Fibroblast of peridontal ligament (primary cell): Measurements from ENCODE around the gene PIK3CG.

Experiments used
- DNase-seq: peaks from one replicate; pipeline ENCODE4 v3.0.0-alpha.2; 2010; ENCODE audit errors: extremely low read depth

Gene PIK3CG

DNA sequence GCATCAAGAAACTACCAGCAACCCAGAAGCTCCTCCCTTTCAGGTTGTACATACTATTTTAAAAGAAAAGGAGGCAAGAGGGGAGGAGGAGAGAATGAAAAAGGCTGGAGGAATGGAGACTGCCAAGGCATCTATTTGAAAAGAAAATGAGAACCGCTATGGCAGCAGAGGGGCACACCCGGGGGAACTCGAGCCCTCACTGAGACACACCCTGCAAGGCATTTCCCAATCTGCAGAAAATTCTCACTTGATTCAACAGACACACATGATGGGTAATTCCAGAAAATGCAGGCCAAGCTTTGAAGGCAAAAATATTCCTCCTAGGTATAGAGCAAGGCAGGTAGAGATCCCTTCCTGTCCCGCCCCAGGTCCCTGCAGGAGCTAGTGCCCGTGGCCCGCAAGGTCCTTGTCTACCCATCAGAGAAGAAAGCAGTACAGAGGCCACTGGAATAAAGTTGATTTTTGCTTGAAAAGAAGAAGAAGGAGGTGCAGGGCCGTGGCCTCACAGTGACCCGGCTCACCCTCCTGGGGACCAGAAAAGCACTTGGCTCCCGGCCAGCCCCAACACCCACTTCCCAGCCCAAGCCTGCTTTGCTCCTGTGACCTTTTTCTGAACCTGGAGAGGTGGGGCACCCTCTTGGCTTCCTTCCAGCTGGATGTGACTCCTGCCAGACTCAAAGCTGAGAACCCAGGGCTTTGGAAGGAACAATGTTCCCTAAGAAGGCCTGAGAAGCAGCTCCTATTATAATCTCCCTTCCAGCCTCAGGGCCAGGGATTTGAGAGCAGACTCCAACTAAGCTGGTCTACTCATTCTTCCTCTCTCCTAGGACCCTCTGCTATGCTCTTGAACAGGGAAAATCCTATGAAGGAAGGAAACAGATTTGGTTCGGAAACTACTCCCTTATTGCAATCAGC, 6.2 kb upstream of the PIK3CG start:
- no peak for DNase-seq

DNA sequence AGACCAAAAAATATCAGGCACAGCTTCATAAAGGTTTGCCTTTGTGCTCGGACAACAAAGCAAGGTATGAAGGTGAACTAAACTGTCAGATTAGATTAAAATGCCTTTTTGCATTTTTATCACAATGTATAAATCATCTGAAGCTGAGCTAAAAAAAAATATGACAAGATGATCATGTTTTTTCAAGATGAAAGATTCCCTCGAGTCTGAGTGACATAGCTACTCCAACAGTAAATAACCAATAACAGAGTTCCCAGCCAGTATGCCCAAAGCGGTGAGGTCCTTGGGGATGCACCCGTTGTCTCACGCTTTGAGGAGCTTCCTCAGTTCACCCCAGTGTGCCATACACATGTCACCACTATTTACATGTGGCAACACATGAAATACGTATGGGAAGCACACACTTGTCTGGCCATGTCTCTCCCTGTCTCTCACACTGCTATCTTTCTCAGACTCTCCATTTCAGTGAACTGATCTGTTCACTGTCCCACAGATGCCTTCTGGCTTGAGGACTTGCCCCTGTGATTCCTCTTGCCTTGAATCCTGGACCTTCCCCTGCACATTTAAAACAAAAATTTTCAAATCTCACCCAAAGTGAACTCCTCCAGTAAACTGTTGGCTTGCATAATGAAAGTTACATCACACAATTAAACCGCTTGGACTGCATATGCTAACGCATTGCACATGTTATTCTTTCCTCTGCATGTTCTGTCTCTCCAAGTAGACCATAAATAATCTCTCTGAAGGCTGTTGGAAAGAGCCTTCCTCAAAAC, 2.6 kb upstream of the PIK3CG start:
- peak; percentile 59 for DNase-seq

DNA sequence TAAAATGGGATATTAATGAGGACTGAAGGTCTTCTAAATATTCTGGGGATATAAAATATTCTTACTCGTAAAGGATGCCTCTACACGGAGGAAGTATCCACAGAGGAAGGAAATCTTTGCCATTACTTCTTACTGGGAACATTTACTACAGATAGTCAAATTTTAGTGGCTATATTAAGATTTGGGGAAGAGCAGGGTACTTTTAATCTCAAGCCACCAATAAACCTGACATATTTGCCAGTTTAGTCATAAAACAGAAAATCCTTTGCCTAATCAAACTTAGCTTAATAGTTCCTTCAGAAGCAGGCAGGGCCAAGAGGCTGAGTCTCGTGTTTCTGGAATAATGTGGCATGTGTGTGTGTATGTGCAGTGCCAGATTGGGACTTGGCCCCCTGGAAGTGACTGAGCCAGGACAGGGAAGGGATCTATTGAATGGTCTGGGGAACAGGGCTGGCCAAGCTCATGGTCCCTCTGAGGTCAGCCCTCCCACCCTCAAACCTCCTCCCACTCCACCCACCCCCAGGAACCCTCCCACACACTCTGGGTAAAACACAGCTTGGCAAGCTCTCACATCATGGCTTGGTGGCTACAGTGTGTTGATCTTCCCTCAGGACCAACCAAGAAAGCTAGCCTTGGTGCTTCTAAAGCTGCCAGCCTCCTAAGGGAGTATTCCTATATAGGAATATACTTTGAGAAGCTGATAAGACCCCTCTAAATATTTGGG, 1.6 kb upstream of the PIK3CG start:
- no peak for DNase-seq

DNA sequence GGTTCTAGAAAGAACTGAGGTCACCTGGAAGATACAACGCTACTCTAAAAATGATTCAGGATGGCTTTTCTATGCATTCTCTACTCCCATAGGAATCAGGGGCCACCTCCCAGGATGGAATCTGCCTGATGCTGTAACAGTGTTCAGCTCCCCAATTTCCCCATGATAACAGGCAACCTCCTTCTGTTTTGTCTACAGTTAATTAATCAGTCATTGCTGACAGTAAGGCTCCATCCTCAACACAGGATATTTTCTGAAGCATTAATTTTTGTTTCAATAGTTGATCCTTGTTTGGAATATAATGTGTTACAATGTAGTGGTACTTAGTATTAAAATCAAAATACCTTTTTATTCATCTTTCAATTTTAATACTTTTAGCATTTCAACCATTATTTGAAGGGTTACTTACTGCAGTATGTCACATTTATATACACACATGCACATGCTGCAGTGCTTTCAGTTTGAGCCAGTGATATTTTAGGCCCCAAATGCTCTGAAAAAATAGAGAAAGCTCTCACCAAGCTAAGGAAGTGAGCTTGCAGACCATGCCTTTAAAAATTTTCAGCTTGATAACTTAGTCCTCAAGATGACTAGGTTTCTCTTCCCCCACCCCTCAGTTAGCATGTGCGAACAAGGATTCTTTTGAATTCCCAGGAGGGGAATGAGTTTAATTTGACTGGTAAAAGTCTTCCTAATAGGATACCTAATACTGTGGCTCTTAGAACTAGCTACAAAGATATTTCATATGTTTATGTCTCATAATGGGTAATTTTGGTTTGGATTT, 592 bp upstream of the PIK3CG start:
- DNase-seq = no peak

DNA sequence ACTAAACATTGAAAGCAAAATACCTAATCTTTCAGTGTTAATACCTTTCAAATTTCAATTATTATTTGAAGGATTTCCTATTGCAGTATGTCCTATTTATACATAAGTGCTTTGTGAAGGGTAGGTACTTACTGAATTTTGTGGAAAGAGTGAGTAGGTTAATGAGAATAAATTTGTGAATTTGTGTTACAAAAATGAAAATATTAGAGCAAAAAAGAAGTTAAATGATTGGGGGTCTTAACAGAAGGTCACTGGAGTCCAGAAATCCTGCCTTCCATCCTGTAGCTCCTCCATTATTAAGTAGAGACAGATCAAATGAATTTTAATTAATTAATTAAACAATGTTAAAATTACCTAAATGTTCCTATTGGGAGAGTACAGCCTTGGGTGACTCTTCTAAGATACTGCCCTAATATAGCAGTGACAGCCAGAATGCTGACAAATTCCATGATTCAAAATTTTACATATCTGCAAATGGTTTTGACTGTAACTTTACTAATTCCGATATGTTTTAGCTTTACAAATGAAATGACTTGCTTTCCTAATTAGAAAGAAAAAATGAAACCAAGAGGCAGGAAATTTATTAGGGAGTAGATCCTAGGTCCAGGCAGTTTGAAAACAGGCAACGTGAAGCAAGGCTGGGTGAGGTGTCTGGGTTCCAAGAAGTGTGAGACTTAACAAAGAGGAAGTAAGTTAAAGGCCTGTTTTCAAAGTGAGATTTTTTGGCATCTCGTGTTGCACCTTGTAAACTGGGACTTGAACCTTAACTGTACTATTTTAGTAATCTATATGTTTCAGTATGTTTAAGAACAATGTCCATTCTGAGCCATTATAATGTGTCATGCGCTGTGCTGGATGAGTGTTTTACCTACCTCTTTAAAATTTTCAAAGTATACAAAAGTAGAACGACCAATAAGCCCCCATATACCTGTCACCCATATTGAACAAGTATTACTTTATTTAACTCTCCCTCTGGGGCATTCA, 1.5 kb downstream of the PIK3CG start:
- no peak for DNase-seq

DNA sequence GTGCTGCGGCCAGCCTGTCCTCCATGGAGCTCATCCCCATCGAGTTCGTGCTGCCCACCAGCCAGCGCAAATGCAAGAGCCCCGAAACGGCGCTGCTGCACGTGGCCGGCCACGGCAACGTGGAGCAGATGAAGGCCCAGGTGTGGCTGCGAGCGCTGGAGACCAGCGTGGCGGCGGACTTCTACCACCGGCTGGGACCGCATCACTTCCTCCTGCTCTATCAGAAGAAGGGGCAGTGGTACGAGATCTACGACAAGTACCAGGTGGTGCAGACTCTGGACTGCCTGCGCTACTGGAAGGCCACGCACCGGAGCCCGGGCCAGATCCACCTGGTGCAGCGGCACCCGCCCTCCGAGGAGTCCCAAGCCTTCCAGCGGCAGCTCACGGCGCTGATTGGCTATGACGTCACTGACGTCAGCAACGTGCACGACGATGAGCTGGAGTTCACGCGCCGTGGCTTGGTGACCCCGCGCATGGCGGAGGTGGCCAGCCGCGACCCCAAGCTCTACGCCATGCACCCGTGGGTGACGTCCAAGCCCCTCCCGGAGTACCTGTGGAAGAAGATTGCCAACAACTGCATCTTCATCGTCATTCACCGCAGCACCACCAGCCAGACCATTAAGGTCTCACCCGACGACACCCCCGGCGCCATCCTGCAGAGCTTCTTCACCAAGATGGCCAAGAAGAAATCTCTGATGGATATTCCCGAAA, 2.7 kb downstream of the PIK3CG start:
- no peak for DNase-seq

DNA sequence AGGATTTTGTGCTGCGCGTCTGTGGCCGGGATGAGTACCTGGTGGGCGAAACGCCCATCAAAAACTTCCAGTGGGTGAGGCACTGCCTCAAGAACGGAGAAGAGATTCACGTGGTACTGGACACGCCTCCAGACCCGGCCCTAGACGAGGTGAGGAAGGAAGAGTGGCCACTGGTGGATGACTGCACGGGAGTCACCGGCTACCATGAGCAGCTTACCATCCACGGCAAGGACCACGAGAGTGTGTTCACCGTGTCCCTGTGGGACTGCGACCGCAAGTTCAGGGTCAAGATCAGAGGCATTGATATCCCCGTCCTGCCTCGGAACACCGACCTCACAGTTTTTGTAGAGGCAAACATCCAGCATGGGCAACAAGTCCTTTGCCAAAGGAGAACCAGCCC, 3.3 kb downstream of the PIK3CG start:
- no peak for DNase-seq

DNA sequence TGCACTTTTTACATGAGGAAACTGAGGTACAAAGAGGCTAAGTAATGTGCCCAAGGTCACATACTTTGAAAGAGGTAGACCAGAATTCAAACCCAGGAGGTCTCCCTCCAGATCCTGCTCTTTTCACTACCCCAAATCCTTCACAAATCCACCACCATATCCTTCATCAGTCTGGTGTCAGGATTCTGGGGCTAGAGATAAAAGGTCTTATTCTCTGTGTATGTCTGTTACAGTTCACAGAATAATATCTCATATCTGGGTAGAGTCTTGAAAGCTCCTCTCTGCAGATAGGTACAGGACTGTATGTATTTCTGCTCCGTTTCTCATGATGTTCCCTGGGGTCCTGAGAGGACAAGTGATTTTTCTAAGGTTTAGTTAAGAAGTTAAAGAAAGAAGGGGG, 4.9 kb downstream of the PIK3CG start:
- DNase-seq = no peak

DNA sequence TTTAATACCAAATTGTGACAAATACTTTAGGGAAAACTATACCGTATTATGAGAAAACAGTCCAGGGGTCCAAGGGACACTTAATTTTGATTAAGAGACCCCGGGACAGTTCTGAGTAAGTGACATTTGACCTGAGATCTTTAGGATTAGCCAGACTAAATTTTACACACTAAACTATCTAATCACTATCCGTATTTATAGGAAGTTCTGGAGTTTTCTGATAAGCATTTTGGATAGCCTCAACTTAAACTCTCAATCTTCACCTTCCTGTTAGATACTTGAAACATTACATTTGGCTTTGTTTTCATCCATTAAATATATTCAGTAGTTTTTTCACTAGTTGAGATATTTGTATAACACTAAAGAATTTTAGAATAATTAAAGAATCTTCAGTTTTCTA, 5.4 kb downstream of the PIK3CG start:
- DNase-seq = no peak

DNA sequence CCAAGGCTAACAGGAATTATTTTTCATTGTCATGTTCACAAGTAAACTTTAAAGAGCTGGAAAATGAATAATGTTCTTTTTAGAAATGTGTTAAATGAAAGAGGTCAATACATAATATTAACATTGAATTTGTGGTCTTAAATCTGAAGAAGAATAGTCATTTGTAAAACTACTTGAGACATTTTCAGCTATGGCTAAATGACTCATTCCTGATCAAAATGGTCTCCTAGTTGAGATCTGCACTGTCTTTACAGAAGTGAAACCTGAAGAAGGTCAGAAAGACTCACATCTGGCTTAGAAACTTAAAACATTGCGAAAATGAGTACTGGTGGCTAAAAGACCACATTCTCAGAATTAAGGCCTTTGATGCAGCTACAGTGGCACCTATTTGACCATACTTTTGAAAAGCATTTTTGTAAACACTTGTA, 5.9 kb downstream of the PIK3CG start:
- DNase-seq = peak; percentile 72

DNA sequence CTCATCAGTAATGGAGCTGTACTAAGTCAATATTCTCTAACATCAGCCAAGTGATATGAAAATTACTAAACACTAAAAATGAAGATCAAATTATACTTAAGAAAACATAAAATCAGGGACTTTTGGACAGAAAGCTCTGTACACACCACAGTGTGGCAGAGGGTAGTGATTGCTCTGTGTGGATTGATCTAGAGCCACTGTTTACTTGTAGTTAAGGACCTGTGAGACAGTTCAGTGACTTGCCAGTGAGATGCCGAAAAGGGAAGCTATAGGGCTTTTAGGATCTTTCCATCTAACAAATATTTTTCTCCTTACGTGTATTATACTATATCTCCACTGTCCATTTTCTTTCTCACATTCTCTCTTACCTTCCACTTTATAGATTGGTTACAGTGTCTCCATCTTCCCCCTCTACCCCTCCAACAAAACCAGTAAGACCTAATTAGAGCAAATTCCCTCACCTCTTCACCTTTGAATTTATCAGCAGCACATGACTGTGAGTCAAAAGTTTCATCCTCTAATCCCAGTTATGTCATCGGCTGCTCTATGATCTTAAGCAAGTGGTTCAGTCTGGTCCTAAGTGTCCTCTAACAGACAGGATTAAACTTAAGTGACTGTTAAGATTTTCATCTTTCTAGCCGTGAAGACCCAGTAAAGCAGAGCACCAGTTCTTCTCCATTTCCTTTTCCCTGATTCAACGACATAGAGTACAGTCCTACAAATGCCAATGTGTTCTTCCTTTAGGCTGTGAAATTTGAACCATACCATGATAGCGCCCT, 6.9 kb downstream of the PIK3CG start:
- DNase-seq = no peak

DNA sequence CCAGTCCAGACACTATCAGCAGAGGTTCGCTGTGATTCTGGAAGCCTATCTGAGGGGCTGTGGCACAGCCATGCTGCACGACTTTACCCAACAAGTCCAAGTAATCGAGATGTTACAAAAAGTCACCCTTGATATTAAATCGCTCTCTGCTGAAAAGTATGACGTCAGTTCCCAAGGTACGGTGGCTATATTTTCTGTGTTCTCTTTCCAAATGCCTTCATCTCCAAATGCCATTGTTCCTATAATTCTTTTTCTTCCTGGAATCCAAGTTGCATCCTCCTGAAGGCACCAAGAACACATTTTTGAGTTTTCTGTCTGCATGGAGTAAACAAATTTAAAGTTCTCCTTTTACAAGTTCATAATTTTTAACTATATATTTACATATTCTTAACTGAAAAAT, 7.7 kb downstream of the PIK3CG start:
- DNase-seq = no peak

DNA sequence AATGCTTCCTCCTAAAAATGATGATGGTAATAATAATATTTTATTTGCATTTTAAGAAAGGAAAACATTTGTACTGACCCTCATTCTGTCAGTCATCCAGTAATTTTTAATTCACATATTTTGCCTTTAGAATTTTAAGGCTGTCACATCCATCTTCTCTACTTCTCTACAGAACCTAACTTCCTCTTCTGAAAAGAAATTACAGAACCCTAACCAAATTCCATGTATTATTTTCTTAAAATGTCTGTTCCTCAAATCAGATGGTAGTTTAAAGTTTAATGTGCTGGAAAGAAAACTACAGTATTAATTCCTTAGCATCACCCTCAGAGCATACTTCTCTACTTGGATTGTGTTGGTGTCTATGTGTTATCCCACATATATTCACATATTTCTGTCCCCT, 9.0 kb downstream of the PIK3CG start:
- DNase-seq = no peak

DNA sequence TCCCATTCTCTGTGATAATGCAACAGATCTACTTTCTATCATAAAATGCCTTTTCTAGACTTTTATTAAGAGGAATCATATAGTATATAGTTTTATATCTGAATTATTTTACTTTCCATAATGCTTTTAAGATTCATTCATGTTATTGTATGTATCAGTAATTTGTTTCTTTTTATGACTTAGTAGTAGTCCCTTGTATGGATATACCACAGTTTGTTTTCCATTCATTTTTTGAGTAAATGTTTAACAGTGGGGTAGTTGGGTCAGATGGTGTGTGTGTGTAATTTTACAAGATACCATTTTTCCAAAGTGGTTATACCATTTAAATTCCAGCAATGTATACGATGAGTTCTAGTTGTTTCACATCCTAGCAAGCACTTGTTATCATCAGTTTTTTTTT, 10.4 kb downstream of the PIK3CG start:
- no peak for DNase-seq

DNA sequence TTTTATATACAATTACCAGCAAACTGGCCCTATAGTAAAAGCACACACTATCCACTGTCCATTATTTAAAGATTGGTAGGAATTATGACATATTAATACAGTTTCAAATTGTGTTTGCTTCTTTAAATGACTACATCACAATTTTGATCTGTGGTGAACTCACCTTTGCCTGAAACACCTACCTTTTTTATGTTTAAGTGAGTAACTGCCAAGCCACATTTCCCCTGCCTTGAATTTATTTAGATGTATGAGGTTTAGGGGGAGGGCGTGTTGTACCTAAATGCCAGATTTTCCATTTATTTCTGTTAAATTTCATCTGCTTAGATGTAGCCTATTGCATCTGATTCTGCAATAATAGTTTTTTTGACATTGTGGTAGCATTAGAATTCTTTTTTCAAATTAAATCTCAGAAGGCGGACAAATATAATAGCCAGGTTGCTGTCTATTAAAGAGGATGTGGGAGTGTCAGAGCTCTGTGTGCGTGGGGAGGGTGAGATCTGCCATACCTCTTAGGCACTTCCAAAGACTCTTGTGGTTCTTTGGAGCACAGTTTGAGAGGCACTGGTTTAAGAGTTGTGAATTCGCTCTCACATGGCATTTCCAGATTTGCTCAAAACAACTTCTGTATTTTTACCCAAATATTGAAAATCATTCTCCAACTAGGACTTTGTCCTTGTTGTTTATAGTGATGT, 13.8 kb downstream of the PIK3CG start:
- DNase-seq = no peak

DNA sequence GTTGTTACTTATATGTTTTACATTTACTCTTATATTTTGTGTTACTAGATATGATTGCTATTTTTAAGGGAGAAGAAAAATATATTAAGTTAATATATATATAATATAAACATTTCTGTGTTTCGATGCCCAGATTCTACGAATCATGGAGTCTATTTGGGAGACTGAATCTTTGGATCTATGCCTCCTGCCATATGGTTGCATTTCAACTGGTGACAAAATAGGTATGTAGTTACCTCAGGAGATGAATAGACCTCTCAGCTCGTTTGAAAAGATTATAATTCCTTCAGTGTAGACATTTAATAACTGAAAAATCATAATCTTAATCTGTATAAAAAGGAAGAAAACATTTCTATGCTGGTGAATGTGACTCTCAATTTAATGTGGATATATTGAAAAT, 16.9 kb downstream of the PIK3CG start:
- no peak for DNase-seq

DNA sequence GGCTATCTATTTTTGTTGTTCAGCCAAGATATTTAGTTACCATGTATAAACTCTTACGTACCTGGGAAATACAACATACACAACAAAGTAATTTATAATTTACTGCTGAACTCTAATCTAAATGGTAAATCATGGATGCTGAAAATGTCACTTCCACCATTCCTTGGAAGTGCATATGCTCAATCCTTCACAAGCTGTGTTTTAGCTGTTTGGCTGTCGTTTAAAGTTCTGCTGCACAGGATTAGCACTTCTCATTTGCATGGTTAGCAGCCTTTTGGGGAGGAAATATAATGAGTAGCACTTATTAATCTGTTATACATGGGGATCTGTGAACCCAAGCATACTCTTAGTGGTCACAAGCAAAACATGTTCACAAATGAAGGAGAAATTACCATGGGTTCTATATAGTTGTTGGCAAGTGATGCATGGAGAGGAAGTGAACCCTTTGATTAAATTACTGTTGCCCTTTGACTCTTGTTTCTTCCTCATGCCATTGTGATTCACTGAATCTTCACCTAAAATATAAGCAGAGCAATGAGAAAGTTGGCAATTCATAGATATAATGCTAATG, 18.5 kb downstream of the PIK3CG start:
- DNase-seq = no peak

DNA sequence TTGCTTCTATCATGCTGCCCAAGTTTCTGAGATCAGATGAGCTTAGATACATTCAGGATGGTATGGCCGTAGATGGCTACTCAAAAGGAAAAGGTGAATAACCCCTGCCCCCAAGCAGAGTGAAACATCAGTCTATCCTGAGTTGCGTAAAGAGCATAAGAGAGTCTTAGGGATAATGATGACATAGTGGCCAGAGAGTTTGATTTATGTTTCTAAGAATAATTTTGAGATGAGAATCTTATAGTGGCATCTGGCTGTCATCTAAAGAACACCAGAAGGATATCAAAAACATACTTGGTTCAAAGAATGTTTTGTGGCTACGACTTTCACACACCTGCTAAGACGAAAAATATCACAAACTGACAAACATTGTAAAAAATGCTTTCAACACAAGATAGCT, 20.6 kb downstream of the PIK3CG start:
- no peak for DNase-seq
